ENCODE measurements around the gene EMX2. TPM values are rescaled to one million over a fixed set of nuclear protein-coding genes. Genes with fewer than 3 reads are reported as not detected.

The EMX2 gene
- total RNA-seq, 8 experiments from 2014 or later, result 0.05 to 14.8 (median 0.86) TPM

- in situ Hi-C loops (cut with MboI; ENCODE audit: low pct_unique_long_range_greater_than_20kb in 2 of 9, low sequenced_read_pairs in 9 of 9, unreplicated experiment in 9 of 9), result no loop called here
- WGBS, 10 experiments, result 100% methylated on average over 1 of the region's 1 CpG; no CpG with 5 or more reads in 8 of the 10 experiments
These were observed 13.3 kb downstream of the EMX2 start for GRCh38 chr10:117555863-117556262.

DNA sequence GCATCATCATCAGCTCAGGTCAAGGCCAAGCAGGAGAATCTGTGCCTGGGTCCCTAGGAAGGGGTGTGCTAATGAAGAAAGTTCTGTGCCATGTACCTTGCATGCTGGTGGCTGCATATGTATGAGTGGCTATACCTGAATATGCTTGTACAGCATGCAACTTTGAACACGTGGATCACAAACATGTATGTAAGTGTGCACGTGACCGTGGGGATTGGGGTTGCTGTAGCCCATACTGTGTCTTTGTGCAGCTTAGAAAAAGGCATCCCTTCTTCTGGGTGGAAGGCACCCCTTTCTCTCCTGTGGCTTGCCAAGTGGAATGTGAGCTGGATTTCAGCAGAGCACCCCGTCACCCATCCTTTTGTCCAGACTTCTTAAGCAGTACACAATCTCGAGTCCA is 13.8 kb downstream of the EMX2 start:
- in situ Hi-C loops (cut with MboI; ENCODE audit: low pct_unique_long_range_greater_than_20kb in 2 of 9, low sequenced_read_pairs in 9 of 9, unreplicated experiment in 9 of 9), result no loop called here

More at GRCh38 chr10:117555863-117556262, 13.3 kb downstream of the EMX2 start:
- no peak for ATAC-seq (replicated peaks in 6 of 8)
- Histone ChIP-seq H3K27ac (no peak overlapping the region), H3K4me3 (no peak overlapping the region), H3K4me1 (replicated peaks in 1 of 2) (peaks cover 0 to 2% of the 10 kb centered on the region in 2 donors)

DNA sequence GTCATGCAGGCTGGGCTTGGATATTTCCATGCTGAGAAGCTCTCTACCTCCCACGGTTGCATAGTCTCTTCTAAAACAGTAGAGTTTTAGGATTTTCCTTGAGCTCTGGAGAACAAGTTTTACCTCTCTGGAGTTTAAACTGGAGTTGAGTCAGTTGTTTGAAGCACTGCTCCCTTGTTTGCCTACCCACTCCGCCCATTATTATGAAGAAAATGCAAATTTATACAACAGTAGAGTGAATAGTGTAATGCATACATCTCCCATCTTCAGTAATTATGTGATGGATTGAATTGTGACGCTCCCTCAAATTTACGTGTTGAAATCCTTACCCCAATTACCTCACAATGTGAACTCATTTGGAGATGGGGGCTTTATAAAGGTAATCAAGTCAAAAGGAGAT is 17.2 kb downstream of the EMX2 start:
- no peak overlapping the region for H3K4me3 ChIP-seq
- in situ Hi-C loops (cut with MboI; ENCODE audit: low pct_unique_long_range_greater_than_20kb in 2 of 9, low sequenced_read_pairs in 9 of 9, unreplicated experiment in 9 of 9), result no loop called here
- 33 to 80% (median 49%) methylated on average over 1 to 4 of the region's 4 CpGs; no CpG with 5 or more reads in 3 of the 10 experiments for WGBS, 10 experiments

More for the DNA sequence above, 13.8 kb downstream of the EMX2 start:
- H3K4me1 ChIP-seq (replicated peaks in 1 of 2), result peaks cover 0 to 2% of the 10 kb centered on the region in 2 donors
- H3K27ac ChIP-seq, result no peak overlapping the region
- no peak overlapping the region for H3K4me3 ChIP-seq
- WGBS, 10 experiments, result 33 to 60% (median 58%) methylated on average over 1 to 2 of the region's 5 CpGs; no CpG with 5 or more reads in 7 of the 10 experiments
- no peak for ATAC-seq (replicated peaks in 6 of 8)

DNA sequence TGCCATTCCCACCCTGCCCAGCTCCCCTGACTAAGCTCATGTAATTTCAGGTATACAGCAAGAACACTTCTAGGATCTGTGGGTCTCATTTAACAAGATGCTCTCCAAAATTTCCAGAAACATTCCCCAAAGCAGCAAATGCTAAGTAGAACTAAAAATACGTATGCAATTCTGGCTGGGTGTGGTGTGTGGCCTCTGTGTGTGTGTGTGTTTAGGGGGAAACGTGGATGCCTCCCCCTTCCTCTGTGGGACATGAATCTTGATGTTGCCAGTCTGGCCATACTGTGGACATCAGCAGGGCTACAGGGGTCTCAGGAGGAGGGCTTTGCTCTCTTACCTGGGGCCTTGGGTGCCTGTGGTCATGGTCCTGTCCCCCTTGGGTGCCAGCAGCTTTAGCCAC is 18.4 kb downstream of the EMX2 start:
- no peaks in the 10 kb centered on the region for H3K4me1 ChIP-seq (replicated peaks in 1 of 2)
- peak in 3 of 8 experiments; percentile 40 to 52 (median 50) for ATAC-seq (replicated peaks in 6 of 8)
- in situ Hi-C loops (cut with MboI; ENCODE audit: low pct_unique_long_range_greater_than_20kb in 2 of 9, low sequenced_read_pairs in 9 of 9, unreplicated experiment in 9 of 9), result no loop called here
- WGBS, 10 experiments, result 0 to 63% (median 17%) methylated on average over 1 of the region's 2 CpGs; no CpG with 5 or more reads in 7 of the 10 experiments
- no peak overlapping the region for H3K4me3 ChIP-seq
- H3K27ac ChIP-seq, result no peak overlapping the region

More for the DNA sequence above, 17.2 kb downstream of the EMX2 start:
- peak in 3 of 8 experiments; percentile 46 to 73 (median 70) for ATAC-seq (replicated peaks in 6 of 8)
- no peaks in the 10 kb centered on the region for H3K4me1 ChIP-seq (replicated peaks in 1 of 2)
- no peak overlapping the region for H3K27ac ChIP-seq

DNA sequence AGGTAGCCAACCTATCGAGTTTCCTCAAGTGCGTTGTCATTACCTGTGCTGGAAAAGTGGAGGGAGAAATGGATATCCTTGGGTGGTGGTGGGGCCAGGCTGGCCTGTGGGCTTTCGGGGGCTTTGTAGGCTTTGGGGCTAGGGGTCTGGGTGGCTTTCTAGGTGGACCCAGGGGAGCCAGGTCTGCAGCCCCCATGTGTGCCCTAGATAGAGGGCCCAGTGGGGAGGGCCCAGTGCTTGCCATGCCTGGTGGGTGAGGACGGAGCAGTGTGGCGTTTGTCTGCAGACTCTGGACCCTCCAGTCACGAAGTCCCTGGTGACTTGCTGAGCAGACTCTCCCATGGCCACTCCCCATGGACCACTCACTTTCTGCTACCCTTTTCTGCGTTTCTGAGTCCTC is 19.7 kb downstream of the EMX2 start:
- WGBS, 10 experiments, result 40 to 100% (median 90%) methylated on average over 1 to 4 of the region's 7 CpGs; no CpG with 5 or more reads in 4 of the 10 experiments
- ATAC-seq (replicated peaks in 6 of 8), result no peak
- Histone ChIP-seq H3K27ac (no peak overlapping the region), H3K4me3 (no peak overlapping the region), H3K4me1 (replicated peaks in 1 of 2) (no peaks in the 10 kb centered on the region)
- in situ Hi-C loops (cut with MboI; ENCODE audit: low pct_unique_long_range_greater_than_20kb in 2 of 9, low sequenced_read_pairs in 9 of 9, unreplicated experiment in 9 of 9), result no loop called here

DNA sequence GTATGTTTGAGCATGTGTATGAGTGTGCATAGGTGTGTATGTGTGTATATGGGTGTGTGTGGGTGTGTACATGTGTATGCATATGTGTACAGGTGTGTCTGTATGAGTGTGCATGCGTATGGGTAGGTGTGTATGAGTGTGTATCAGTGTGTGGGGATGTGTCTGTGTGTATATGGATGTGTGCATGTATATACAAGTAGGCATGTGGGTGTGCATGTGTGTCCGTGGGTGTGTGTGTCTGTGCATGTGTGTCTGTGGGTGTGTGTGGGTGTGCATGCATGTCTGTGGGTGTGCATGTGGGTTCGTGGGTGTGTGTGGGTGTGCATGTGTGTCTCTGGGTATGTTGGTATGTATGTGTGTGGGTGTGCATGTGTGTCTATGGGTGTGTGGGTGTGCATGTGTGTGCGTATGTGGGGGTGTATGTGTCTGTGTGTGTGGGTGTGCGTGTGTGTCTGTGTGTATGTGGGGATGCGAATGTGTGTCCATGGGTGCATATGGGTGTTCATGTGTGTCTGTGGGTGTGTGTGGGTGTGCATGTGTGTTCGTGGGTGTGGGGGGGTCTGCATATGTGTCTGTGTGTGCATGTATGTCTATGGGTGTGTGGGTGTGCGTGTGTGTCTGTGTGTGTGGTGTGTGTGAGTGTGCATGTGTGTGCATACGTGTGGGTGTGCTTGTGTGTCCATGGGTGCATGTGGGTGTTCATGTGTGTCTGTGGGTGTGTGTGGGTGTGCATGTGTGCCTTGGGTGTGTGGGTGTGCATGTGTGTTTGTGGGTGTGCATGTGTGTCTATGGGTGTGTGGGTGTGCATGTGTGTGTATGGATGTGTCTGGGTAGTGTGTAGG is 20.6 kb downstream of the EMX2 start:
- no peaks in the 10 kb centered on the region for H3K4me1 ChIP-seq (replicated peaks in 1 of 2)
- 67 to 100% (median 73%) methylated on average over 1 to 7 of the region's 9 CpGs; no CpG with 5 or more reads in 6 of the 10 experiments for WGBS, 10 experiments
- no peak overlapping the region for H3K27ac ChIP-seq
- in situ Hi-C loops (cut with MboI; ENCODE audit: low pct_unique_long_range_greater_than_20kb in 2 of 9, low sequenced_read_pairs in 9 of 9, unreplicated experiment in 9 of 9), result no loop called here
- H3K4me3 ChIP-seq, result no peak overlapping the region
- no peak for ATAC-seq (replicated peaks in 6 of 8)

DNA sequence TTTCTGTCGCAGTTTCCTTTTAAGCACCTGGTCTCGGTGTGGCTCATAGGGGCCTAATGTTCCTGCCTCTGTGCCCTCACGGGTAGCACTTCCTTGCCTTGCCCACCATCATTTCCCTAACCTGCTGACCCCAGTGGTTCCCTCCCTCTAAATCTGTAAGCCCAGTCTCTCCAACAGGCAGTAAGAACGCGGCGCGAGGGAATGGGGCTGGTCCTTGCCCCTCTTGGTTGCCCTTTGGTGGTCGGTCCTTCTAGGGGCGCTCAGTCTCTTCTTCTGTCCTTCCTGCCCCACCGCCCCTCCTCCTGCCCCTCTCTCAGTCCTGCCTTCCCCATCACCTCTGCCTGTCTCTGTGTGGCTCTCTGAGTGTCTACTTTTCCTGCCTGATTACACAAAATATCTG is 21.2 kb downstream of the EMX2 start:
- no peak overlapping the region for H3K27ac ChIP-seq
- 62 to 100% (median 80%) methylated on average over 1 to 3 of the region's 10 CpGs; no CpG with 5 or more reads in 5 of the 10 experiments for WGBS, 10 experiments
- in situ Hi-C loops (cut with MboI; ENCODE audit: low pct_unique_long_range_greater_than_20kb in 2 of 9, low sequenced_read_pairs in 9 of 9, unreplicated experiment in 9 of 9), result no loop called here
- H3K4me3 ChIP-seq, result no peak overlapping the region
- no peak for ATAC-seq (replicated peaks in 6 of 8)
- H3K4me1 ChIP-seq (replicated peaks in 1 of 2), result no peaks in the 10 kb centered on the region

DNA sequence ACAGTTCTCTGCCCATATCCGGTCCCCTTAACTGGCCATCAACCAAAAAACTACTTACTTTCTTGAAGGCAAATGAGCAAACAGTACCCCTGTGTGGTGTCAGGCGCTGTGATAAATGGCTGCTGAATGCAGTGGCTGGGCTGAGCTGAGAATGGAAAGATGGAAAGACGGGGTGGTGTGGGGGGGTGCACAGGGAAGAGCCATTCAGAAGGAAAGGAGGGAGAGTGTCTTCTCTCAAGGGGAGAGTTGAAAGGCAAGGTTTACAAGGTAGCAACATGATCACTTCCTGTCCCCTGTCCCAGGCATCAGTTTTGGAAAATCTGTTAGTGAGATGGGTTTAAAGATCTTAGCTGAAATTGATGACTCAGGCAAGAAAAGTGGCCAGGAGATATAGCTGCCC is 22.5 kb downstream of the EMX2 start:
- in situ Hi-C loops (cut with MboI; ENCODE audit: low pct_unique_long_range_greater_than_20kb in 2 of 9, low sequenced_read_pairs in 9 of 9, unreplicated experiment in 9 of 9), result no loop called here
- ATAC-seq (replicated peaks in 6 of 8), result no peak
- WGBS, 10 experiments, result 20 to 75% (median 42%) methylated on average over 1 to 2 of the region's 3 CpGs; no CpG with 5 or more reads in 6 of the 10 experiments
- H3K4me3 ChIP-seq, result no peak overlapping the region
- no peaks in the 10 kb centered on the region for H3K4me1 ChIP-seq (replicated peaks in 1 of 2)
- H3K27ac ChIP-seq, result no peak overlapping the region

GRCh38 chr10:117568334-117568733 is 25.8 kb downstream of the EMX2 start:
- in situ Hi-C loops (cut with MboI; ENCODE audit: low pct_unique_long_range_greater_than_20kb in 2 of 9, low sequenced_read_pairs in 9 of 9, unreplicated experiment in 9 of 9), result no loop called here
- WGBS, 10 experiments, result 0 to 89% (median 70%) methylated on average over 1 to 6 of the region's 7 CpGs; no CpG with 5 or more reads in 3 of the 10 experiments
- no peak overlapping the region for H3K4me3 ChIP-seq
- no peak for ATAC-seq (replicated peaks in 6 of 8)
- H3K4me1 ChIP-seq (replicated peaks in 1 of 2), result no peaks in the 10 kb centered on the region
- H3K27ac ChIP-seq, result no peak overlapping the region

GRCh38 chr10:117569610-117570390 is 27.3 kb downstream of the EMX2 start:
- no peak overlapping the region for H3K27ac ChIP-seq
- ATAC-seq (replicated peaks in 6 of 8), result no peak
- no peak overlapping the region for H3K4me3 ChIP-seq
- WGBS, 10 experiments, result 48 to 94% (median 67%) methylated on average over 1 to 8 of the region's 9 CpGs; no CpG with 5 or more reads in 3 of the 10 experiments
- H3K4me1 ChIP-seq (replicated peaks in 1 of 2), result no peaks in the 10 kb centered on the region
- in situ Hi-C loops (cut with MboI; ENCODE audit: low pct_unique_long_range_greater_than_20kb in 2 of 9, low sequenced_read_pairs in 9 of 9, unreplicated experiment in 9 of 9), result no loop called here

GRCh38 chr10:117570880-117571279 is 28.3 kb downstream of the EMX2 start:
- no peak for ATAC-seq (replicated peaks in 6 of 8)
- in situ Hi-C loops (cut with MboI; ENCODE audit: low pct_unique_long_range_greater_than_20kb in 2 of 9, low sequenced_read_pairs in 9 of 9, unreplicated experiment in 9 of 9), result no loop called here
- Histone ChIP-seq H3K4me3 (no peak overlapping the region), H3K27ac (no peak overlapping the region), H3K4me1 (replicated peaks in 1 of 2) (no peaks in the 10 kb centered on the region)
- 0 to 67% (median 14%) methylated on average over 1 to 4 of the region's 5 CpGs; no CpG with 5 or more reads in 5 of the 10 experiments for WGBS, 10 experiments

DNA sequence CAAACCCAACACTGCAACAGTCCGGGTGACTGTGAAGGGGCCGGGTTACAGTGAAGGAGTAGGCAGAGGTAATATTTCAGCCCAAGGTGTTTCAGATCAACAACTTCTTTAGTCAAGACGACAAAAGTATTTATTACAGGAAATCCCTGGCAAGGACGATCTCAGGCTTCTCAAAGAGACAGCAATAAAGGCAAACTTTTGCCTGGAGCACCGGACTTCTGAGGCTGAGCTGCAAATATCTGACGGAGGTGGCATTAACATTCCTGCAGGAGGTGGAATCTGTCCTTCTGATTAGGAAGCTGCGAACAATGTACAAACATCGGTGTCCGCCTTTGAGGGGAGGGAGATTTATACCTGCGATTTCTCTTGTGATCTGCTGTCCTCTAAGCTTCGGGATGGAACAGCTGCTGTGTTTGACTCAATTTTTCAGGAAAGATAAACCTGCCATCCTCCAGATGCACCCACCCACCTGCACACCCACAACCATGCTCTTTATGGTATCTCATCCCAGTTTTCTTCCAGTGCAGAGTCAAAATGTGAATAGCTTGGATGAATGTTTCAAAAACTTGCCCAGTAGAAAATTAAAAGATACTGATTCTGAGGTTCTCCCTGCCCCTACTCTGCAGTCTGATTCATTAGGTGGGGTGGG is 32.1 kb downstream of the EMX2 start:
- no peak for ATAC-seq (replicated peaks in 6 of 8)
- in situ Hi-C loops (cut with MboI; ENCODE audit: low pct_unique_long_range_greater_than_20kb in 2 of 9, low sequenced_read_pairs in 9 of 9, unreplicated experiment in 9 of 9), result no loop called here
- WGBS, 10 experiments, result 54 to 88% (median 77%) methylated on average over 1 to 9 of the region's 11 CpGs; no CpG with 5 or more reads in 1 of the 10 experiments
- no peaks in the 10 kb centered on the region for H3K4me1 ChIP-seq (replicated peaks in 1 of 2)
- H3K4me3 ChIP-seq, result no peak overlapping the region
- H3K27ac ChIP-seq, result no peak overlapping the region

GRCh38 chr10:117578490-117578889 is 35.9 kb downstream of the EMX2 start:
- Histone ChIP-seq H3K4me1 (replicated peaks in 1 of 2) (no peaks in the 10 kb centered on the region), H3K27ac (no peak overlapping the region), H3K4me3 (no peak overlapping the region)
- in situ Hi-C loops (cut with MboI; ENCODE audit: low pct_unique_long_range_greater_than_20kb in 2 of 9, low sequenced_read_pairs in 9 of 9, unreplicated experiment in 9 of 9), result no loop called here
- 0 to 100% (median 63%) methylated on average over 1 to 3 of the region's 3 CpGs; no CpG with 5 or more reads in 3 of the 10 experiments for WGBS, 10 experiments
- ATAC-seq (replicated peaks in 6 of 8), result no peak
